Stimulated activated CD4-positive, alpha-beta T cell treated with anti-CD3 and anti-CD28 coated beads, Interleukin-2, amount 100 ng/mL, for 4 hours (primary cell): ENCODE data around the gene INAFM1.
"Not testable (repeated sequence)": the region's sequence is repeated elsewhere in the genome, so short reads cannot be mapped to it uniquely, and the experiment has no call there.

ENCODE experiments used
- DNase-seq: peaks from one replicate; pipeline ENCODE4 v3.0.0-alpha.2; 2020; ENCODE audit warnings: low read depth

Gene INAFM1

DNA sequence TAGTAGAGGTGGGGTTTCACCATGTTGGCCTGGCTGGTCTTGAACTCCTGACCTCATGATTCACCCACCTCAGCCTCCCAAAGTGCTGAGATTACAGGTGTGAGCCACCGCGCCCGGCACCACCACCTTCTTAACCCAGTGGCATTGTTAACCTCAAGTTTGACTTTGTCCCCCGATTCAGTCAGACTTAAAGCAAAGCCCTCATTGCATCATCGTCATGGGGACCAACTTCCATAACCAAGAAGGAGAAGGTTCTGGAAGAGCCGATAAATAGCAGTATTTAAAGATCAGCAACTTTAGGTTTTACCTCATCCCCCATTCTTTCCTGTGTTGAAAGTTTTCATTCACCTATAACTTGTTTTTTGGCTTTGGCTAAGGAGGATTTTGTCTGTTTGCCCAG lies 6.7 kb upstream of the INAFM1 start:
- DNase-seq, result no peak

DNA sequence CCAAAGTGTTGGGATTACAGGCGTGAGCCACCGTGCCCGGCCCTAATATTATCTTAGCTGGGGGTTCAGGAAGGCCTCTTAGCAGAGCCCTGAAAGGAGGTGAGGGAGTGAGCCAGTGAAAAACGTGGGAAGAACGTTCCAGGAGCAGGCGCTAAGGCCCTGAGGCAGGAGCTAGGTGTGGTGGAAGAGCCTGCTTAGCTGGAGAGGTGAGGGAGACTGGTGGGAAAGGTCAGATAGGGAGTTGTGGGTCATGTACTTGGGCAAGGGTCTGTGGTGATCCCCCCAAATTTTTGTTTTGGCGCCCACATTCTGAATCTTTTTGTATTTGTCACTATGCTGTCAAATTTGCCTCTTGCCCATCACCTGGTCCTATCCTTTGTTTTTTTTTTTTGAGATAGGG lies 5.1 kb upstream of the INAFM1 start:
- DNase-seq, result no peak

DNA sequence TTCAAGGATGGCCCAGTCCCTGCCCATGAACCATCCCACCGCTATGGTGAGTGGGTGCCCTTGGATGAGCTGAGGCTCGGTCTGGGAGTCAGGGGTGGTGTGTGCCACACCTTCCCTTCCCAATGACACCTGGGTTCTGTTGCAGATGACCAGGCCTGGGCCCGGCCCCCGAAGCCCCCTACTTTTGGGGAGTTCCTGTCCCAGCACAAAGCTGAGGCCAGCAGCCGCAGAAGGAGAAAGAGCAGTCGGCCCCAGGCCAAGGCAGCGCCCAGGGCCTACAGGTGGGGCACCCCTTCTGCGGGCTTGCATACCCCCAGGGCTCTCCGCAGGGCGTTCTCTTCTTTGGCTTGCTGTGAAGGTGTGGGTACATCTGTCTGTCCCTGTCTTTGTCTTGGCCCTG lies 4.3 kb upstream of the INAFM1 start:
- DNase-seq, result no peak

- DNase-seq, result no peak
These were observed 2.7 kb upstream of the INAFM1 start for GRCh38 chr19:47271949-47272348.

DNA sequence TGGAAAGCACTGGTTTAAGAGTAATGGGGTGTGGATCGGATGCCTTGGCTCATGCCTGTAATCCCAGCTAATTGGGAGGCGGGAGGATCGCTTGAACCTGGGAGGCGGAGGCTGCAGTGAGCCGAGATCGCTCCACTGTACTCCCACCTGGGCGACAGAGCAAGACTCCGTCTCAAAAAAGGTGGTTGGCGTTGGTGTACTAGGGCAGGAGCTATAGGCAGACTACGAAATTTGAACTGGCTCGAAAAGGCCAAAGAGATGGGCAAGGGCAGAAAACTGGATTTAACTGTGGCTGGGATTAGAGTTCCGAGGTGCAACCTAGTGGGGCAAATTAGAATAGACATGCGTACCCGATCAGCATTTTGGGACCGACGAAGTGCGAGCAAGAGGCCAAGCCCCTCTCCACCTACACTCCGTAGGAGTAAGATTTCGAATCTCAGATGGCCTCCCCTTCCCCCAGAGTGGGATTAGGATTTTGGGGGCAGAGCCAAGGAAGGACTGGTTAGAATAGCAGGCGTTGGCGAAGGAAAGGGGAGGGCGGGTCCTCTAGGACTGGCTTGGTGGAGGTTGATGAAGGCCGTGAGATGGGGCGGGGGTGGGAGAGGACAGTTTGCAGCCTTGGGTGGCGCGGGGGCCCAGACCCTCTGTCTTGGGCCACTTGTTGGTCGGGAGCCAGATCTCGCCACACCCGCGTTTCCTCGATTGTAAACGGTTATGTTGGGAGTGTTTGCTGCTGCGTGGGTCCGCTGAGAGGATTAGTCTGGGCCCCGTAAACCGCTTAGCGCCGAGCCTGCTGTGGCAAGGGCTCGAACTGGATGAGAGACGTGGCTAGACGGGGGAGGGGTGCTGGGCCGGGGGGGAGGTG lies 2.0 kb upstream of the INAFM1 start:
- peak; percentile 70 for DNase-seq

DNA sequence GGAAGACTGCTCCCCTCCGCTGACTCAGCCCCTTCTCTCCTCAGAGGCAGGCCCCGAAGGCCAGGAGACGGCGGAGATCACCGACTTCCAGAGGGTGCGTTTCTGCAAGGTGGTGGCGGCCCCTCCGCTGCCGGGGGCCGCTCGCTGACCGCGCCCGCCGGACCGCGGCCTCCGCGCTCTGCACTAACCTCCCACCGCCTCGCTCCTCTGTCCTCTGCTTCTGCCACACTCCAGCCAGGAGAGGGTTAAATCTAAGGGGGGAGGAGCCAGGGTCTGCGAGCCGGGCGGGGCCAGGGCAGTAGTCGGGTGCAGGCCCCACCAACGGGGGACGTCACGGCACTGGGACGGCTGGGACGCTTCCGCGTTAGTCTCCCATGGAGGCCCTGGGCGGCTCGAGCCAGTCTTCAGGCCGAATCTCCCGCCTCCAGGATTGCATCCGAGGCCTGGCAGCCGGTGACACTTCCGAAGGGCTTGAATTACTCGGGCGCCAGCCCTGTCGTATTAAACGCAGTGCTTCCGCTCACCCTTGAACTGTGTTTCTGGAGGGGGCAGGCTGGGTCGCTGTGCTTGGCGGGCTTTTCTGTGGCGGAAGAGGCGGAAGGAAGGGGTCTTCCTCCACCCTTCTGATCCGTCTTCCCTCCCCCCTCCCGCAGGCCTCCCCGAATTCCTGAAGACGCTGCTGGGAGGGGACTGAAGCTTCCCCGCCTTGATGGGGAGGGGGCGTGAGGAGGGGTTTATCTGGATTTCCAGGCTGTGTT lies 1.2 kb upstream of the INAFM1 start:
- DNase-seq, result peak; percentile 87

- no peak for DNase-seq
These were observed 441 bp downstream of the INAFM1 start for GRCh38 chr19:47274891-47275761.

GRCh38 chr19:47275791-47276461 lies 1.2 kb downstream of the INAFM1 start:
- DNase-seq, result no peak

DNA sequence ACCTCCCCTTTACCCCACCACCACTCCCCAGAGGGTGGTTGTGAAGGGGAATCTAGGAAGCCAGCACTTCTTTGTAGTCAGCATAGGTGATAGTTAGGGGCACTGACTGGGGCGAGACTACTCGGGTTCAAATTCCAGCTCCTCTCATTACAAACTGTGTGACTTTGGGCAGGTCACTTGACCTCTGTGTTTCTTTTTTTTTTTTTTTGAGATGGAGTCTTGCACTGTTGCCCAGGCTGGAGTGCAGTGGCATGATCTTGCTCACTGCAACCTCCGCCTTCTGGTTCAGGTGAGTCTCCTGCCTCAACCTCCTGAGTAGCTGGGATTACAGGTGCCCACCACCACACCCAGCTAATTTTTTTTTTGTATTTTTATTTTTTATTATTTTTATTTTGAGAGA lies 1.8 kb downstream of the INAFM1 start:
- not testable (repeated sequence) for DNase-seq

- peak; percentile 31 for DNase-seq
These were observed 5.6 kb downstream of the INAFM1 start for GRCh38 chr19:47280183-47280797.

GRCh38 chr19:47283405-47284059 lies 8.8 kb downstream of the INAFM1 start:
- DNase-seq, result no peak

GRCh38 chr19:47284324-47284899 lies 9.7 kb downstream of the INAFM1 start:
- peak; percentile 36 for DNase-seq

- DNase-seq, result peak; percentile 71
These were observed 21.4 kb downstream of the INAFM1 start for GRCh38 chr19:47296036-47296435.

DNA sequence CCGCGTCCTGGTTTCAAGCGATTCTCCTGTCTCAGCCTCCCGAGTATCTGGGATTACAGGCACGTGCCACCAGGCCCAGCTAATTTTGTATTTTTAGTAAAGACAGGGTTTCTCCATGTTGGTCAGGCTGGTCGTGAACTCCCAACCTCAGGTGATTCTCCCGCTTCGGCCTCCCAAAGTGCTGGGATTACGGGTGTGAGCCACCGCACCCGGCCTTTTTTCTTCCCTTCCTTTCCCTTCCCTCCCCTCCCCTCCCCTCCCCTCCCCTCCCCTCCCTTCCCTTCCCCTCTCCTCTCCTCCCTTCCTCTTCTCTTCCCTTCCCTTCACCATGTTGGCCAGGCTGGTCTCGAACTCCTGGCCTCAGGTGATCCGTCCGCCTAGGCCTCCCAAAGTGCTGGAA lies 26.2 kb downstream of the INAFM1 start:
- not testable (repeated sequence) for DNase-seq

GRCh38 chr19:47302249-47302648 lies 27.6 kb downstream of the INAFM1 start:
- no peak for DNase-seq

DNA sequence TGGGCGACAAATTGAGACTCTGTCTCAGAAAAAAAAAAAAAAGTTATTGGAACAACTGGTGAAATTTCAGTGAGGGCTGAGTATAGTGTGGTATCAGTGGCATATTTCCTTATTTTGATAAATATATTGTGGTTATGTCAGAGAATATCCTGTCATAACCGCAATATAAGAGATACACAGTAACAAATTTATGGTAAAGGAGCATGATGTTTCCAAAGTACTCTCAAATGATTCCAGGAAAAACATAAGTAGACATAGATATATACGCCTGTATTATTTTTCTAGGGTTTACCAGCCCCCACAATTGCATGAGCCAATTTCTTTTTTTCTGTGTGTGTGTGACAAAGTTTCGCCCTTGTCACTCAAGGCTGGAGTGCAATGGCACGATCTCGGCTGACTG lies 29.3 kb downstream of the INAFM1 start:
- no peak for DNase-seq

DNA sequence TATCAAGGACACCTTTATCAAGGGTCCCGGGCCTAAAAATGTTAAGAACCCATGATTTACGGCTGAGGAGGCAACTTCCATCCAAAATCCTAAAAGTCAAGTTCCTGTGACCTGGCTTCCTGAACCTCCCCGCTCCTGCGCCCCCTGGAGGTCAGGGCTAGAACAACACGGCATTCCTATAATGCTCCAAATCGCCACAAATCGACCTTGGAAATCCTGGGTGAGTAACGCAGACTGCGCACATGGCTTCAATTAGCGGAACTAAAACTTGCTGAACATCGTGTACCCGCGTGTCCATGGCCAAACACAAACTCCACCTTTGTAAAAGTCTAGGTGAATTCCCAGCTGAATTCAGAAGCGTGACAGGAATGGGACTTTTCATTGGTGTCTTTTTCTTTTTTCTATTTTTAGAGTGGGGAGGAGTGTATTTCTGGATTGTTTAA lies 30.6 kb downstream of the INAFM1 start:
- peak; percentile 26 for DNase-seq

- no peak for DNase-seq
These were observed 31.6 kb downstream of the INAFM1 start for GRCh38 chr19:47306303-47306702.

DNA sequence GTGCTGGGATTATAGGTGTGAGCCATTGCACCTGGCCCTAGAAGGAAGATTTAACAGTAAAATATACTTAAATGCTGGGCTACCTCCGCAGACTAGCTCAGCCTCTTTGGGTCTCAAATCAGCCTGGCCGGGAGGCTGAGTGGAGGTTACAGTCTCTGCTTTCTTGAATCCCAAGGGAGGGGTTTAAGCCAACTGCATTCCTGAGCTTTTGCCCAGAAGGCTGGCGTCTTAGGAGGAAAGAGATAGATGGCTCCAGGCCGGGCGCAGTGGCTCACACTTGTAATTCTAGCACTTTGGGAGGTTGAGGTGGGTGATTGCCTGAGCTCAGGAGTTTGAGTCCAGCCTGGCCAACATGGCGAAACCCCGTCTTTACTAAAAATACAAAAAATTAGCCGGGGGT lies 34.4 kb downstream of the INAFM1 start:
- DNase-seq, result no peak

DNA sequence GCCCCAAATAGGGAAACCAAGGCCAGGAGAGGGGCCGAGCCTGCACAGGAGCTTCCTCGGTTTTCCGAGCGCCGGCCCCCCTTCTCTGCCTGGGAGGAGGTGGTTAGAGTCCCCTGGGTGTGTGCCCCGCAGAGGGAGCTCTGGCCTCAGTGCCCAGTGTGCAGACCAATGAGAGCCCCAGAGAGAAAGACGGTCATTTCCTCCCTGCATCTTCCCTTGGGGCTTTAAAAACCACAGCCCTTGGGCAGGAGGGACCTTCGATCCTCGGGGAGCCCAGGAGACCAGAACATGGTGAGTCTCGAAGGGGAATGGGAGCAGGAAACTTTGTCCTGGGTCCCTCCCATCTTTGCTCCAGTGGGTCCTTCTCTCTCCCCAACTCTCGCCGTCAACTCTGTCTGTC lies 34.9 kb downstream of the INAFM1 start, which contains the start of gene C5AR1:
C5AR1 (plus strand) TSS at position 254 of the 400 bp plus-strand sequence; CDS start at position 289, 35 bp downstream.
- DNase-seq, result no peak
